ENCODE data around the gene PLCB1.

Gene PLCB1

DNA sequence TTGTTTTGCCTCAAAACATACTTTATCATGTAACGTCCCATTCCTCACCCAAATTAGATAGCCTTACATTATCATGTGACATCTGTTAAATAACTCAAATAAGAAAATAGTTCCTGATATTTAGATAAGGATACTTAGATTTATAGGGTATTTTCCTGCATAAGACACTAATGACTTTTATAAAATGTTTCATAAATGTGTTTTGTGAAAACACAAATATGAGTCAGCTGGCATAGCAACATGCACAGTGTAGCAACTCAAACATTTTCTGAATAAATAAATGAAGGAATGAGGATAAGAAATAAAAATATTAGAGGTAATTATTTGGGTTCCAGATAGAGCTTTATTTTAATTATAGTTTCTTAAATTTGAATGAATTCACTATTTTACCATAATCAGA, 476.4 kb downstream of the PLCB1 start:
- H3K4me3 ChIP-seq (ENCODE audit: low read depth, low read length) = no peak overlapping the region
- TF ChIP-seq, protein P1, sequence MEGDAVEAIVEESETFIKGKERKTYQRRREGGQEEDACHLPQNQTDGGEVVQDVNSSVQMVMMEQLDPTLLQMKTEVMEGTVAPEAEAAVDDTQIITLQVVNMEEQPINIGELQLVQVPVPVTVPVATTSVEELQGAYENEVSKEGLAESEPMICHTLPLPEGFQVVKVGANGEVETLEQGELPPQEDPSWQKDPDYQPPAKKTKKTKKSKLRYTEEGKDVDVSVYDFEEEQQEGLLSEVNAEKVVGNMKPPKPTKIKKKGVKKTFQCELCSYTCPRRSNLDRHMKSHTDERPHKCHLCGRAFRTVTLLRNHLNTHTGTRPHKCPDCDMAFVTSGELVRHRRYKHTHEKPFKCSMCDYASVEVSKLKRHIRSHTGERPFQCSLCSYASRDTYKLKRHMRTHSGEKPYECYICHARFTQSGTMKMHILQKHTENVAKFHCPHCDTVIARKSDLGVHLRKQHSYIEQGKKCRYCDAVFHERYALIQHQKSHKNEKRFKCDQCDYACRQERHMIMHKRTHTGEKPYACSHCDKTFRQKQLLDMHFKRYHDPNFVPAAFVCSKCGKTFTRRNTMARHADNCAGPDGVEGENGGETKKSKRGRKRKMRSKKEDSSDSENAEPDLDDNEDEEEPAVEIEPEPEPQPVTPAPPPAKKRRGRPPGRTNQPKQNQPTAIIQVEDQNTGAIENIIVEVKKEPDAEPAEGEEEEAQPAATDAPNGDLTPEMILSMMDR (IDR thresholded peaks at IDR 0.05; ENCODE audit: low read depth, low read length, missing control alignments) = no peak
- DNase-seq (ENCODE audit: low read depth) = no peak

DNA sequence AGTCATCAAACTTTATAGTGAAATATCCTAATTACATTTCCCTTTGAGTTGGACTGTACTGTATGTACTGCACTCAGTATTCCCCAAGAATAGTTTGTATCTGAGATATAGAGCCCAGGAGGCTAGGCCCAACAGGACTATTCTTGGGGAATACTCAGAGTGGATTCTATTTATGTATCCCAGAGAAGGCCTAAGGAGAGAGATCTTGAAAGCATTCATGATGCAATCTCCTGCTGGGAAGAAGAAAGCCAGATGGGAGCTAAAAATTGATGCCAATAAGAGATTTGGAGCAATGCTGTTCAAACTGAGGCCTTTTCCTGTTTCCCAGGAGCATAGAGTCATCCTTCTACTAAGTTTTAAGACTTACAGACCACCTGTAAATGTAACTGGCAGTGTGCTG, 484.7 kb downstream of the PLCB1 start:
- no peak overlapping the region for H3K4me3 ChIP-seq (ENCODE audit: low read depth, low read length)
- TF ChIP-seq, protein P1 (IDR thresholded peaks at IDR 0.05; ENCODE audit: low read depth, low read length, missing control alignments) = no peak
- DNase-seq (ENCODE audit: low read depth) = no peak

DNA sequence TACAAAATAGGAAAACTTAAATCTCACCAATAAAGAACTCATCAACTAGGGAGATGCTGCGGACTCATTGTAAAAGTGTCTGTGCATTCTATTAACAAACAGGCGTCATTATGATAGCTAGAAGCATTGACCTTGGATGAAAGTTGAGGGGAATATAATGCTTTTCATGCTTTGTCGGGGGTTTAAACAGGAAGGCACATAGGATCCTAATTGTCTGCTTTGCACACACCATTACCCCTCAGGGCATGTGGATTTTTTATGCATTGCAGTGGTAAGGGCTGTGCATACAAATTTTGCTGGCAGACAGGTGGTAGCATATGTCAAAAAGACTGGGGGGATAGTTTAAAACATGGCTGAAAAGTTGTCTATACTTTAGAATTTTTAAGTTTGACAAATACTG, 488.9 kb downstream of the PLCB1 start:
- no peak for DNase-seq (ENCODE audit: low read depth)
- H3K4me3 ChIP-seq (ENCODE audit: low read depth, low read length) = no peak overlapping the region
- TF ChIP-seq, protein P1 (IDR thresholded peaks at IDR 0.05; ENCODE audit: low read depth, low read length, missing control alignments) = no peak

DNA sequence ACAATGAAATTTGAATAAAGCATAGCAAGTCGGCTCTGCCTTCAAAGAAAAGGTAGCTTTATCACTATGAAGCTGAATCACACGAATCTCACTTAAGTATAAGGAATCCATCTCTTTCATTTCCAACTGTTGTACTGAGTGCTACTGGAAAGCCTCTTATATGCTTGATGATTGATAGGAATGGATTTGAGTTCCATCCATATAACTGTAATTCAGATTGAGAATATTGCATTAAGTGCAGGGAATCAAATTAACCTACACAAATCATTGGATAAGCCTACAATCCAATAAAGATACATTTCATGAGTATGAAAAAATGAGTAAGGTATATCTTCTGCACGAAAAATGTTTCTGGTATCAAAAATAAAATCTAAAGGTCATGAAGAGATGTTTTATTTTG, 492.0 kb downstream of the PLCB1 start:
- no peak overlapping the region for H3K4me3 ChIP-seq (ENCODE audit: low read depth, low read length)
- no peak for DNase-seq (ENCODE audit: low read depth)
- TF ChIP-seq, protein P1 (IDR thresholded peaks at IDR 0.05; ENCODE audit: low read depth, low read length, missing control alignments) = no peak

DNA sequence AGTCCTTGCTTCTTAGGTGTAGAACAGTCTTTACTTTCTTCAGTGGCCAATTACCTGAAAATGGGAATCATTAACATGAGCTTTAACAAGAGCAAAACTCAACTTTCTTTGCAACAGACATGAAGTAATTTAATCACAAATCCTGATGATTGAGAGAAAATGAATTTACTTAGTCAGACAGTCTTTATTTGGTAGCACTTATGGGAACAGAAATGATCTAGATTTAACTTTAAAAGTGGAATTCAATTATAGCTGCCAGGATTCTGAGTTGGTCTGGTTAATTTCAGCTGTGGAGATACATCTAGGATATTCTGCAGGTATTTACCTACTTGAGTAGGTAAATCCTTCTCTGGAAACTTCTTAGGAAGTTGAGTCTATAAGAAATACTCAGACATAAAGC, 492.6 kb downstream of the PLCB1 start:
- TF ChIP-seq, protein P1 (IDR thresholded peaks at IDR 0.05; ENCODE audit: low read depth, low read length, missing control alignments) = no peak
- no peak for DNase-seq (ENCODE audit: low read depth)

DNA sequence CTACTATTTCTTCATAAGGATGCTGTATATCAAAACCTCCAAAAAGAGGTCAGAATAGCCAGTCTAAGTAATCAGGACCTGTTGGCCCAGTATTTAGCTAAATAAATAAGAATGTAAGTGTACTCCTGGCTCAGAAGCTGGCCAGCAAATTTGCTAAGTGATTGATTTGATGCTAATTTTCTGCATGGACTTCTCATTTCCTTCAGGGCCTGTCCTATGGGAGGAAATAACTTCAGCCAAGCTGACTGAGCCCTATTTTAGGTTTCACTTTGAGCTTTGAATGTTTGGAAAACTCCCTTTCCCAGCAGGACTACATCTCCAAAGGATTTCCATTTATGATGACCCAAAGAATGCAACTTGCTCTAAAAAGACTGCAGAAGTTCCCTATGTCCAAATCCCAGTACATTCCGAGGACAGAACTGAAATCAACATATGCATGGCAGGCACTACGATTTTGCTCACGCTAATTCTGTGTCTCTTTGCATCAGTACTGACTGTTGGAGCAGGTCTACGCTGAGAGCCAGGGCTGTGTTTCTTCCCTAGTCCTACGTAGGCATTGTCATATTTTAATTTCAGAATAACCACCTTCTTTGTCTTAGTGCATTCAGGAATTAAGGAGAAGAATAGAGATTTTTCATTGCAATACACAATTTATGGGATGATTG, 495.4 kb downstream of the PLCB1 start:
- TF ChIP-seq, protein P1 (IDR thresholded peaks at IDR 0.05; ENCODE audit: low read depth, low read length, missing control alignments) = no peak
- H3K4me3 ChIP-seq (ENCODE audit: low read depth, low read length) = no peak overlapping the region
- no peak for DNase-seq (ENCODE audit: low read depth)

More for the DNA sequence above, 492.6 kb downstream of the PLCB1 start:
- no peak overlapping the region for H3K4me3 ChIP-seq (ENCODE audit: low read depth, low read length)

DNA sequence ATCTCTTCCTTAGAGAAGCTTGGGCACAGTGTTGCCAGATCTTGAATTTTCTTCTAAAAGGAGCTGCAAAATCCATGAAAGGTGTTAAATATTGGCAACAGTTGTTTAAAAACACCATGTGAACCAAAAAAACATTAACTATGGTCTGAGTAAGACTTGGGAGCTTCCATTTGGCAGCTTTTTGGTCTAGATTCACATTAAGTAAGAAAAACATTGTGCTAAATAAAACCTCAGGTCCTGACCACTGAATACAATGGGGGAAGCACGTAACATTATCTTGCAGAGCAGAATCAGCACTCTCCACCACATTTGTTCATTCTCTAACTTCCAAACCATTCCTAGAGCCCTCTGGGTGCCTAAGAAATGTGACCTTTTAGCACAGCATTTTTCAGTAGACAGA, 499.2 kb downstream of the PLCB1 start:
- H3K4me3 ChIP-seq (ENCODE audit: low read depth, low read length) = no peak overlapping the region
- no peak for DNase-seq (ENCODE audit: low read depth)
- TF ChIP-seq, protein P1 (IDR thresholded peaks at IDR 0.05; ENCODE audit: low read depth, low read length, missing control alignments) = no peak
